ENCODE results near the gene C5AR2.

GRCh38 chr19:47351548-47351947 lies 19.6 kb downstream of the C5AR2 start:
- TF ChIP-seq, protein P1, sequence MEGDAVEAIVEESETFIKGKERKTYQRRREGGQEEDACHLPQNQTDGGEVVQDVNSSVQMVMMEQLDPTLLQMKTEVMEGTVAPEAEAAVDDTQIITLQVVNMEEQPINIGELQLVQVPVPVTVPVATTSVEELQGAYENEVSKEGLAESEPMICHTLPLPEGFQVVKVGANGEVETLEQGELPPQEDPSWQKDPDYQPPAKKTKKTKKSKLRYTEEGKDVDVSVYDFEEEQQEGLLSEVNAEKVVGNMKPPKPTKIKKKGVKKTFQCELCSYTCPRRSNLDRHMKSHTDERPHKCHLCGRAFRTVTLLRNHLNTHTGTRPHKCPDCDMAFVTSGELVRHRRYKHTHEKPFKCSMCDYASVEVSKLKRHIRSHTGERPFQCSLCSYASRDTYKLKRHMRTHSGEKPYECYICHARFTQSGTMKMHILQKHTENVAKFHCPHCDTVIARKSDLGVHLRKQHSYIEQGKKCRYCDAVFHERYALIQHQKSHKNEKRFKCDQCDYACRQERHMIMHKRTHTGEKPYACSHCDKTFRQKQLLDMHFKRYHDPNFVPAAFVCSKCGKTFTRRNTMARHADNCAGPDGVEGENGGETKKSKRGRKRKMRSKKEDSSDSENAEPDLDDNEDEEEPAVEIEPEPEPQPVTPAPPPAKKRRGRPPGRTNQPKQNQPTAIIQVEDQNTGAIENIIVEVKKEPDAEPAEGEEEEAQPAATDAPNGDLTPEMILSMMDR (IDR thresholded peaks at IDR 0.05; ENCODE audit: poor library complexity, severe bottlenecking), result no peak
- TF ChIP-seq RAD21 (conservative IDR thresholded peaks at IDR 0.05) (no peak), EZH2 (IDR thresholded peaks at IDR 0.05; ENCODE audit: borderline replicate concordance, insufficient read depth, low read length, poor library complexity, severe bottlenecking) (no peak), TAF1 (IDR thresholded peaks at IDR 0.05; ENCODE audit: low read depth) (no peak)
